HG02798 (cell line): Measurements from ENCODE around the gene CAMSAP3.

ENCODE experiments used
- ATAC-seq: cut with Tn5 transposase; IDR thresholded peaks from one replicate; pipeline ENCODE4 v1.9.1; 2021; ENCODE audit warnings: mild to moderate bottlenecking; ENCODE audit not compliant: unreplicated experiment, poor library complexity

Gene CAMSAP3

DNA sequence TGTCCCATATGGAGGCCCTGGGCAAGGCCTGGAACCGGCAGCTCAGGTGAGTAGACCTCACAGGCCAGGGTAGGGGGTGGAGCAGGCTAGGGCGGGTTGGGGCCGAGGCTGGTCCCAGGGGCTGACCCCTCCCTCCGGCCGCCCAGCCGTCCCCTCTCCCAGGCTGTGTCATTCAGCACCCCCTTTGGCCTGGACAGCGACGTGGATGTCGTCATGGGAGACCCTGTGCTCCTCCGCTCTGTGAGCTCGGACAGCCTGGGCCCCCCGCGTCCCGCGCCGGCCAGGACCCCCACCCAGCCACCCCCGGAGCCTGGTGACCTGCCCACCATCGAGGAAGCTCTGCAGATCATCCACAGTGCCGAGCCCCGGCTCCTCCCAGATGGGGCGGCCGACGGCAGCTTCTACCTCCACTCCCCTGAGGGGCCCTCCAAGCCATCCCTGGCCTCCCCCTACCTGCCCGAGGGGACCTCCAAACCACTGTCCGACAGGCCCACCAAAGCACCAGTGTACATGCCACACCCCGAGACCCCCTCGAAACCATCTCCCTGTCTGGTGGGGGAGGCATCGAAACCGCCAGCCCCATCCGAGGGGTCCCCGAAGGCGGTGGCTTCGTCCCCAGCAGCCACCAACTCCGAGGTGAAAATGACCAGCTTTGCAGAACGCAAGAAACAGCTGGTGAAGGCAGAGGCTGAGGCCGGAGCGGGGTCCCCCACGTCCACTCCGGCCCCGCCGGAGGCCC, 16.0 kb downstream of the CAMSAP3 start:
- ATAC-seq, result no peak

DNA sequence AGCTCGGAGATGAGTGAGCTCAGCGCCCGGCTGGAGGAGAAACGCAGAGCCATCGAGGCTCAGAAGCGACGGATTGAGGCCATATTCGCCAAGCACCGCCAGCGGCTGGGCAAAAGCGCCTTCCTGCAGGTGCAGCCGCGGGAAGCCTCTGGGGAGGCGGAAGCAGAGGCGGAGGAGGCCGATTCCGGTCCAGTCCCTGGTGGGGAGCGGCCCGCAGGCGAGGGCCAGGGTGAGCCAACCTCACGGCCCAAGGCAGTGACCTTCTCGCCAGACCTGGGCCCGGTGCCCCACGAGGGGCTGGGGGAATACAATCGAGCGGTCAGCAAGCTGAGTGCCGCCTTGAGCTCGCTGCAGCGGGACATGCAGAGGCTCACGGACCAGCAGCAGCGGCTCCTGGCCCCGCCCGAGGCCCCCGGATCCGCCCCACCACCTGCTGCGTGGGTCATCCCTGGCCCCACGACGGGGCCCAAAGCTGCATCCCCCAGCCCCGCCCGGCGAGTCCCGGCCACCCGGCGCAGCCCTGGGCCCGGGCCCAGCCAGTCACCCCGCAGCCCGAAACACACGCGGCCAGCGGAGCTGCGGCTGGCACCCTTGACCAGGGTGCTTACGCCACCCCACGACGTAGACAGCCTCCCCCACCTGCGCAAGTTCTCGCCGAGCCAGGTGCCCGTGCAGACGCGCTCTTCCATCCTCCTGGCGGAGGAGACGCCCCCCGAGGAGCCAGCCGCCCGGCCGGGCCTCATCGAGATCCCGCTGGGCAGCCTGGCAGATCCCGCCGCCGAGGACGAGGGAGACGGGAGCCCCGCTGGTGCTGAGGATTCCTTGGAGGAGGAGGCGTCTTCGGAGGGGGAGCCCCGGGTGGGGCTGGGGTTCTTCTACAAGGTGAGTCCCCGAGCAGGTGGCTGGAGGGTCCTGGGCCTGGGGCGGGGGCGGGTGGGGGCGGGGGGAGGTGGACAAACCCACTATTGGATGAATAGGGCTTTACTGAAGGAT, 16.9 kb downstream of the CAMSAP3 start:
- ATAC-seq, result no peak

DNA sequence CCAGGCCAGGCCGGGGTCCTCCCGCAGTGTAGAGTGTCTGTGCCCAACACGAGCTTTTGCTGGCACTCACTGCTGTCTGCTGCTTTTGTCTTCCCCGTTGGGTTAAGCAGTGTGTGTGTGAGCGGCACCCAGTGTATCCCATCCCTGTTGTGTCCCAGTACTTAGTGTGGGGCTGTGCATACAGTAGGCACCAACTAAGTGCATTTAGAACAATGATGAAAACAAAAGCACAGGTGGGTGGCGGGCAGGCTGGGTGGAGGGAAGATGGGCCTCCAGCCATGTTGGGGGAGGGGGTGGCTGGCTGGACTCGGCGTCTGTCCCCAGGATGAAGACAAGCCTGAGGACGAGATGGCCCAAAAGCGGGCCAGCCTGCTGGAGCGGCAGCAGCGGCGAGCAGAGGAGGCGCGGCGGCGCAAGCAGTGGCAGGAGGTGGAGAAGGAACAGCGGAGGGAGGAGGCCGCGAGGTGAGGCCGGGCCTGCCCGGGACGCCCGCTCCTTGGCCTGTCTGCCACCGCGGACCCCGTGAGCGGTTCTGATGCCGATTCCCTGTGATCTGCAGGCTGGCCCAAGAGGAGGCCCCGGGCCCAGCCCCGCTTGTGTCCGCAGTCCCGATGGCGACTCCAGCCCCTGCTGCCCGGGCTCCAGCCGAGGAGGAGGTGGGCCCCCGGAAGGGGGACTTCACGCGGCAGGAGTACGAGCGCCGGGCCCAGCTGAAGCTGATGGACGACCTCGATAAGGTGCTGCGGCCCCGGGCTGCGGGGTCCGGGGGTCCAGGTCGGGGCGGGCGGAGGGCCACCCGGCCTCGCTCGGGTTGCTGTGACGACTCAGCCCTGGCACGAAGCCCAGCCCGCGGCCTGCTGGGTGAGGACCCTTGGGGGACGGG, 19.4 kb downstream of the CAMSAP3 start:
- no peak for ATAC-seq

DNA sequence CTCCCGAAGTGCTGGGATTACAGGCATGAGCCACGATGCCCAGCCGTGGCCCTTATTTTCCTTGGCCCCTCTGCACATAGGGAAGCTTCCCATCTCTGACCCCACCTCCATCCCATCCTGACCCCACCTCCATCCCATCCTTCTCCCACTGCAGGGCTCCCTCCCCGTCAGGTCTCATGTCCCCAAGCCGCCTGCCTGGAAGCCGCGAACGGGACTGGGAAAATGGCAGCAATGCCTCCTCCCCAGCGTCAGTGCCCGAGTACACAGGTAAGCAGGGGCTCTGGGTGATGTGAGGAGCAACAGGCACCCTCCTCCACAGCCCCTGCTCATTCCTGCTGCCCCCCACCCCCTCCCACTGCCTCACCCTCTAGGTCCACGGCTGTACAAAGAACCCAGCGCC, 21.5 kb downstream of the CAMSAP3 start:
- no peak for ATAC-seq

DNA sequence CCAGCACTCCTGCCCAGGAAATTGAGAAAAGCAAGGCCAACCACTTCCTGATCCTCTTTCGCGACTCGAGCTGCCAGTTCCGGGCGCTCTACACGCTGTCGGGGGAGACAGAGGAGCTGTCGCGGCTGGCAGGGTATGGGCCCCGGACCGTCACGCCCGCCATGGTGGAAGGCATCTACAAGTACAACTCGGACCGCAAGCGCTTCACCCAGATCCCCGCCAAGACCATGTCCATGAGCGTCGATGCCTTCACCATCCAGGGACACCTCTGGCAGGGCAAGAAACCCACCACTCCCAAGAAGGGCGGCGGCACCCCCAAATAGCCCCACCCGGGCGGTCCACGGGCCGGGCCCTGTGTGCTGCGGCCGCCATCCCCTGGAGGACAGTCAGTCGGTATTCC, 22.1 kb downstream of the CAMSAP3 start:
- ATAC-seq, result no peak

DNA sequence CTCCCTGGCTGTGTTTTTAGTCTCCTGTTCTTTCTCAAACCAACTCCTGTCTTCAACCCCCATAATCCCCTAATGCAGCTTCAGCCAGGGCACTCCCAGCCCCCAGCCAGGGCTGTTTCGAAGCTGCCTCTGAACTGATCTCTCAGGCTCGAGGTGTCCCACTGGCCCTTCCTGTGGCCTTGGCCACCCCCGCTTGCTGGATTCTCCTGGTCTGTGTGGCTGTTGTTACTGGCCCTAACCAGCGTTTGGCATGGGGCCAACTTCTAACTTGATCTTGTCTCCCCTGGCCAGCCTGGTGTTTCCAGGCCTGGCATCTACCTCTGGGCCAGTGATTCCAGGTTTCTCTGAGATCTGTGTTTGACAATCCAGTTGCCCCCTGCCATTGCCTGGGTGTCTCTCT, 22.7 kb downstream of the CAMSAP3 start:
- ATAC-seq, result no peak

DNA sequence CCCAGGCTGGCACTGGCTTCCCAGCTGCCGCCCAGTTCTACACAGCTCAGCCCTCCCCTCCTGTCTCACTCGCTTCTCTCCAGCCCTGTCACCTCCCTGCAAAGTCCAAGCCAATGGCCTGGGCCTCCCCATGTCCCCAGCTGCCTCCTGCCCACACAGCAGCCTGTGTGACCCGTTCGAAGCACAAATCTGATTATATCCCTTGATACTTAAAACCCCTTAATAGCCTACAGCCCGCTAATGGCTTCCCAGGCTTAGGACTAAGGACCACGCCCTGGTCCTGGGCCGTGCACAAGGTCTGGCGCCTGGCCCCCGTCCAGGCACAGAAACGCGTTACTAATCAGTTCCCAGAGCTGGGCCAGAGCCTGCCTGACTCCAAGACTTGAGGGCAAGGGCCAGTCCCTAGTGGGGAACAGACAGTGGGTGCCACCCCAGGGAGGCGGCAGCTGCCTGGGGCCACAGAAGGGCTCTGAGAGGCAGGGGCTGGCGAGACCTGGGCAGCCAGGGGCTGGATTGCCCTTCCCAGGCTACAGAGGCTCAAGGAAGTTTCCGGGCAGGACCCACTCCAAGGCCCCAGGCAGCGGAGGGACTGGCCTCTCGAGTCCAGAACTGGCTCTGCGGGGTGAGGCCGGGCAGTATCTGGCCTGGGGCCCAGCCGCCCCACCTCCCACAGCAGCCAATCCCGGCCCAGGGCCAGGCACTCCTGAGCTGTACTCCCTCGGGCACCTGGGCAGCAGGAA, 23.3 kb downstream of the CAMSAP3 start:
- no peak for ATAC-seq

DNA sequence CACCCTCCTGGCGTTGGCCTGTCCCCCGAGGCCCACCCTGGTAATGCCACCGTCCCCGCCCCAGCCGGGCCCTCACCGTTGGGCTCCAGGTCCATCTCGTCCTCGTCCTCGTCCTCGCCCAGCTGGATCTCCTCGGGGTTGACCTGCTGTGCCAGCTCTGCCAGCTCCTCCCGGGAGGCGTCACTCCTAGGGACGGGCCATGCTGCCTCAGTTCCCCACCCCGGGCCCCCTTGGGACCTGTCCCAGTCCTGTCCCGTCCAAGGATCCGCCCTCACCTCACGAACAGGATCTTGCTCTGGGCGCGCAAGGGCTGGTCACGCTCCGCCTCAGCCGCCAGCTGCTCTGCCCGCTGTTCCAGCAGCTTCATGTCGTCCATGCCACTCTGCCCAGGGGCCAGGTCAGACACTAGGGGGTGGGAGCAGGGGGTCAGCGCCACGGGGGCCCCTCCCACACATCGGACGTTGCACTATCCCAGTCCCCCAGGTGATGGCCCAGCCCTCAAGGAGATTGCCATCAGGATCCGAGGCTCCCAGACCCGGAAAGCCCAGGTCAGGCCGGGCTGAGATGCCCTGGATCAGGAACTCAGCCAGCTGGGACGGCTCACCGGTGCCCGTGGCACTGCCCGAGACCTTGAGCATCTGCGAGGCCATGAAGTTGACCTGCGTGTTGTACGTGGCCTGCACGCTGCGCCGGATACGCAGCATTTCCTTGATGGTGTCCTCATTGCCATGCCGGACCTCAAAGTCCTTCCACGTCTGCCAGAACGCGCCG, 24.2 kb downstream of the CAMSAP3 start:
- ATAC-seq, result no peak

DNA sequence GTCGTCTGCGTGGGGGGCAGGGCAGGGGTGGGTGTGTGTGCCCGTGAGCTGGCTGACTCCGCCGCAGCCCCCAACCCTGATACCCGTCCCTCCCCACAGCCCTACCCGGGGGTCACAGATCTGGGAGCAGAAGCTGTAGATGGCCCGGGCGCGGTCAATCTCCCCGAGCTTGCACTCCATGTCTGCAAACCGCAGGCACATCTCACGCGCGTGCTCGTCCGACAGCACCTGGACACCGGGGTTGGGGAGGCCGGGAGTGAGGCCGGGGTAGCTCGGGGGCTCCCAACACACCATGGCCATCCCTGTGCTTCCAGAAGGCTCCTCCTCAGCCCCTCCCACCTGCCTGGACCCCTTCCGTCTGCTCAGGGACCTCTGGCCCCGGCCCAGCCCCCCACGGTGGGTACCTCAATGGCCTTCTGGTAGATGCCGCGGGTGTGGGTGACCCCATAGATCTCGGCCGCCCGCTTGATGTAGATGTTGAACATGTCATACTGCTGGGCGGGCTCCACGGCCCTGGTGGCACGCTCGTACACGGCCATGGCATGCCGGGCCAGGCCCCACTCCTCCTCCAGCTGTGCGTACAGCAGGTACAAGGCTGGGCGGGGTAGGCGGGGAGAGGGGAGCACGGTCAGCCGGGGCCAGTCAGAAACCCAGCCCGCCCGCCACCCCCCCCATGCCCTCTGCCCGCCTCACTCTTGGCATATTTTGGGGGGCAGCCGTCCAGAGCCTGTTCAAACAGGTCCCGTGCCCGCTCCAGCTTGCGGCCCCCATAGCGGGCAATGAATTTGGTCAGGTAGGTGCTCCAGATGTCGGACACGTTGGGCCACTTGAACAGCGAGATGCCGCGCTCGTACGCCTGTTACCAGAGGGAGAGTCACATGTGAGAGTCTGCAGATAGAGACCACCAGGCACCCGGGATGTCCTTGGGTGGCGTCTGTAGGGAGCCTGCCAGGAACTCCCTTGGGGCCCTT, 25.1 kb downstream of the CAMSAP3 start:
- ATAC-seq, result no peak

DNA sequence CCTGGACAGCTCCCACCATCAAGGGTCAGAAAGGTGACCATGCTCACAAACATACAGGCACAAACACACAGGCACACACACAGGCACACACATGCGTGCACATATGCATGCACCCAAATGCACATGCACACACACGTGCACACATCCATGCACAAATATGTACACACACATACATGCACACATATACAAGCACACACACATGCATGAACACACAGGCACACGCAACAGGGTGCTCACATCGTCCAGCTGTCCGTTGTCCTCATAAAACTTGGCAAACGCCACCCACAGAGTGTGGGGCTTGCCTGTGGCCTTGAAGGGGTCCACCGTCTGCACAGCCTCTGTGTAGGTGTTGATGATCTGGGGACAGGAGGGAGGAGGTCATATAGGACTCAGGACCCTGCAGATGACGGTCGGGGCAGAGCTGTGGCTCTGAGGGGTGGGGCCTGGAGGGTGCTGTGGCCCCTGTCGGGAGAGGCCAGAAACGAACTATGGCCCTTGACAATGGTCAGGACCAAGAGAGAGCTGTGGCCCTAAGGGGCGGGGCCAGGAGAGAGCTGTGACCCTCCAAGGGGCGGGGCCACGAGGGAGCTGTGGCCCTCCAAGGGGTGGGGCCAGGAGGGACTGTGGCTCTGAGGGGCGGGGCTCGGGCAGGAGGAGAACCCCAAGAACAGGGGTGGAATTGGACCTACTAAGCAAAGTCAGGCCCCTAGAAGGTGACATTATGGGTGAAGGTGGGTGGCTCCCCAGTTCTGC, 27.4 kb downstream of the CAMSAP3 start:
- ATAC-seq, result no peak

DNA sequence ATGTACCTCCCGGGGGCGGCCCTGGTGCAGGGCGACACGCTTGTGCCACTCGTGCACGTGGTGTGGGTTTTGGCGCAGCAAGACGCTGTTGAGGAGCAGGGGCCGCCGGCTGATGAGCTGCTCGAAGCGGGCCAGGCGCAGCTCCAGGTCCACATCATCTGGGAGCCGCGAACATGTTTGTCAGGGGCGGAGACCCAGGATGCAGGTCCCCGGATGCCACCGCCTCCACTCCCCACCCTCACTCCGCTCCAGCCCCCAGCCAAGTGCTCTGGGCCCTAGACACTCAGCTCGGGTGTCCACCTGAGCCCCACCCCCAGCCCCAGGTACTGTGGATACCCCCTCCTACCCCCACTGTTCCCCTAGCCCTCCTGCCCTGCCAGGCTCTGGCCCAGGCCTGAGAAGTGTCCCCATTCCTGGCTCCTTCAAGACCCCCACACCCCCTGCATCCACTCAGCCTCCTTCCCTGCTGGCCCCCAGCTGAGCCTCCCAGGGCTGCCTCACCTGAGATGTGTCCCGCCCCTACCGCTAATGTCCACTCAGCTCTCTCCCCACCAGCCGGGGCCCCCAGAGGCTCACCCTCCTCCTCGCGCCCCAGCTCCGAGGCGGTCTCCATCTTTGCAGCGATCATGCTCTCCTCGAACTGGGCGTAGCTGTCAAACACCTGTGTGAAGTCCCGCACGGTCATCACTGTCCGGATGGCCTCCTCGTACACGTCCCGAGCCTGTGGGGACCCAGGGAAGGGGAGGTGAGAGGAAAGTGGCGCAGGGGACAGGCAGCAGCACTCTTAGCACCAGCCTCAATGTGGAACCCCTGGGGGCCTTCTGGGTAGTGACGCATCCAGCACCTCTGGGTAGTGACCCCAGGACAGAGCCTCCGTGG, 28.3 kb downstream of the CAMSAP3 start:
- no peak for ATAC-seq

DNA sequence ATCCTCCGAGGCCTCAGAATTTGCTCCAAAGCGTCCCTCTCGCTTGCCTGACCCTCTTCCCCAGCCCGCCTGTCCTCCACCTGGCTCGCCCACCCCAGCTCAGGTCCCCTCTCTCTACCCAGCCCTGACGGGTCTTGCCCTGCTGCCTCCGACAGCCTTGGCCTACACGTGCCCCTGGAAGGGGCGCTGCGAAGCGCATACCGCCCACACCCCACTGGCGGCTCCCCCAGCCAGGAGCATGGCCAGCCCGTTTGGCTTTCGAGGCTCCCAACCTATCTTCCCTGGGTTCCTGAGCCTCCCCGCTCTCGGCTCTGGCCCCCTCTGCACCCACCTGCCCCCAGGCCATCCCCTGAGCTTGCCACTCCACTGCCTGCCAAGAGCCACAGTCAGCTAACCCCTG, 29.1 kb downstream of the CAMSAP3 start:
- no peak for ATAC-seq

DNA sequence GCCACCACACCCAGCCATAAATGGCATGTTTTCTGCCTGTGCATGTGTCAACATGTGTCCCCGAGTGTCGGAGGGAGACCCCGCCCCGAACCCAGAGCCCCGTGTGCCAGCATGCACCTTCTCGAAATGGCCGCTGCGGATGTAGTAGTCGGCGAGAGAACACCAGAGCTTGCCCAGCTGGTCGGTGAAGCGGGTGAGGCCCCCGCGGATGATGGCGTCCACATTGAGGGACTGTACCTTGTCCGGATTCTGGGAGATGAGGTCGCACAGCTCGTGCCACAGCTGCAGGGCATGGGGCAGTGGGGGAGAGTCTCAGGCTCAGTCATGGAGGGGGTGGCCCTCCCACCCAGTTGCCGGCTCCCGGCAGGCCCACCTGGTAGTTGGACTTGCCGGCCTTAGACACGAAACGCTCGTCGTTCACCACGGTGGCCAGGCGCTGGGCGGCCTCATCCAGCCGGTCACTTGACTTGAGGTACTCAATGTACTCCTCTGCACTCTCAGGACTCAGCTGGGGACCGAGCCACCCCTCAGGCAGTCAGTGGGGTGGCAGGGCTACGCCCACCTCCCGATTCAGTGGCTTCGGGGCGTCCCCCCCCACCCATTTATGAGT, 30.2 kb downstream of the CAMSAP3 start:
- ATAC-seq, result no peak

DNA sequence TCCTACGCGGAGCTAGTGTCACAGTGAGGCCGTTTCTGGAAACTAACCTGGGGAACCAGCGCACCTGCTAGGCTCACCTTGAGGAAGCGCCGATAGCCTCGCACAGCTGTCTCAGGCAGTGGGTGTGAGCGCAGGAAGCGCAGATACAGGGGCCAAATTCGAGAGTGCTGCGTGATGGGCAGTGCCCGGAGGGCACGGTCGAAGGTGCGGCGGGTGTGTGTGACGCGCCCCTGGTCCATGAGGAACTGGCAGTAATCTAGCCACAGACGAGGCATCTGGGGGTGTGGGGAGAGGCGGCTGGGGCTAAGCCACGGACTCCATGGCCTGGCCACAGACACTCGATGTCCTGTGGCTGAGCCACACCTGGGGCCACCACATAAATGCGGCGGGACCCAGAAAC, 31.5 kb downstream of the CAMSAP3 start:
- no peak for ATAC-seq

DNA sequence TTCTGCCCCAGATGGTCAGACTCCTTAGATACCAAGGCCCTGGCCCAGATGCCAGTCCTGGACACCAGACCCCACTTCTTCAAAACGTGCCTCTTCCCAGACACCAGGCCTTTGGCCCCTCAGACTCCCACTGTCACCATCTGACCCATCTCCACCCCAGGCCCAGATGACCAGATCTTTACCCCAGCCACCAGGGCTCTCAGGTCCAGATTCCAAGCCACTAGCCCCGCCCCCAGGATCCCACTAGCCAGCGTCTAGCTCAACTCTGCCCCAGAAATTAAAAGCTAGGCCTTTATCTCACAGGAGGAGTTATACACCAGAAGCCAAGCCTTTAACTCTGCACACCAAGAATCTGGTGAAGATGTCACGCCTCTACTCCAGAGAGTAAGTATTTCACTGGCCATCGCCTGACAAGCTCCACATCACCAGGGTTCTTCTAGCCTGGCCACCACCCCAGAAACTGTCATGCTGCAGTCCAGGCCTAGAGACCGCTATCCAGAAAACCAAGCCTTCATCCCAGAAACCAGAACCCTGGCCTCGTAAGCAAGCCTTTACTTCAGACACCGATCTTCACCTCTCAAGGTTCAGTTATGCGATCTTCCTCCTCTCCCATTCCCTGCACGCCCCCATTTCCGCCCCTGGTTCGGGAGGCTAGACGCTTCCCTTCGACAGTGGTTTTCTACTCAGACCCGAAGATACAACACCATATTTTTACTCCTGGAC, 33.1 kb downstream of the CAMSAP3 start:
- no peak for ATAC-seq
